Natural killer cell (primary cell): Measurements from ENCODE around the gene E2F7. TPM values are rescaled to one million over a fixed set of nuclear protein-coding genes. Genes with fewer than 3 reads are reported as not detected.

Experiments
- ATAC-seq, 3 donors: fragments of 150-1000 bp in 2 of 3; fragments of 200-7000 bp in 1 of 3; cut with Tn5 transposase; 1 replicate in 1 of 3; 2 replicates in 2 of 3; pipeline ENCODE4 v1.10.0; 2021; ENCODE audit warnings: mild to moderate bottlenecking in 2 of 3, moderate library complexity in 2 of 3
- DNase-seq, 2 donors: peaks; one replicate each; pipeline versions ENCODE4 v3.0.0 to v3.0.0-alpha.2; 2013 to 2021; ENCODE audit warnings: mixed read lengths in 1 of 2
- H3K27ac ChIP-seq: one replicate; pipeline ENCODE4 v1.5.1; 2013; ENCODE audit warnings: mild to moderate bottlenecking, low read length
- H3K27me3 ChIP-seq: one replicate; pipeline ENCODE4 v1.6.1; 2013; ENCODE audit warnings: low read length; ENCODE audit not compliant: control insufficient read depth, insufficient read depth
- H3K36me3 ChIP-seq: one replicate; pipeline ENCODE4 v1.6.1; 2013; ENCODE audit warnings: low read length; ENCODE audit not compliant: control insufficient read depth, insufficient read depth
- H3K4me1 ChIP-seq: one replicate; pipeline ENCODE4 v1.6.1; 2013; ENCODE audit warnings: low read length; ENCODE audit not compliant: control insufficient read depth, insufficient read depth
- H3K4me3 ChIP-seq: one replicate; pipeline ENCODE4 v1.5.1; 2013; ENCODE audit warnings: low read length
- H3K9me3 ChIP-seq: one replicate; pipeline ENCODE4 v1.6.1; 2013; ENCODE audit warnings: low read length; ENCODE audit not compliant: control insufficient read depth, insufficient read depth
- H3K27ac Mint-ChIP-seq, 2 donors: one replicate each; pipeline ENCODE4 v1.8.0; 2022; ENCODE audit warnings: mild to moderate bottlenecking in 2 of 2, mixed read lengths in 2 of 2, moderate library complexity in 1 of 2
- H3K27me3 Mint-ChIP-seq, 2 donors: one replicate each; pipeline ENCODE4 v1.8.0; 2022; ENCODE audit warnings: low read depth in 2 of 2, mixed read lengths in 2 of 2
- H3K36me3 Mint-ChIP-seq: one replicate; pipeline ENCODE4 v1.8.0; 2022; ENCODE audit warnings: mixed read lengths
- H3K4me1 Mint-ChIP-seq, 2 donors: one replicate each; pipeline ENCODE4 v1.8.0; 2022; ENCODE audit warnings: mixed read lengths in 2 of 2
- H3K4me3 Mint-ChIP-seq: one replicate; pipeline ENCODE4 v1.8.0; 2022; ENCODE audit warnings: mild to moderate bottlenecking, moderate library complexity, mixed read lengths
- H3K9me3 Mint-ChIP-seq, 2 donors: one replicate each; pipeline ENCODE4 v1.8.0; 2022; ENCODE audit warnings: mixed read lengths in 2 of 2
- WGBS: methylation state at CpG from one replicate; pipeline ENCODE4 v1.1.7; 2013; ENCODE audit warnings: missing lambda C conversion rate; ENCODE audit not compliant: insufficient coverage; 5-methylcytosine and 5-hydroxymethylcytosine counted together
- intact Hi-C: fragments of 100-400 bp; cut with micrococcal nuclease; formaldehyde crosslinking; loops from one replicate; pipeline ENCODE4 v1.14.2; 2022
- total RNA-seq, 4 donors: library from RNA; stranded (reverse); fragments of 120-200 nt in 1 of 4; gene quantifications; one replicate each; pipeline versions ENCODE4 v1.2.3 to v1.2.4, GENCODE V29; 2013 to 2022
- TF ChIP-seq, protein P1 (sequence below): fragments of 200-600 bp; IDR thresholded peaks from one replicate; pipeline ENCODE4 v1.8.0; 2022; ENCODE audit warnings: antibody characterized with exemption

Gene E2F7
- total RNA-seq, 3 donors from 2014 or later (not counting 1 experiment from before 2014, with no cell fraction given): 0.30 to 1.1 (median 0.59) TPM

DNA sequence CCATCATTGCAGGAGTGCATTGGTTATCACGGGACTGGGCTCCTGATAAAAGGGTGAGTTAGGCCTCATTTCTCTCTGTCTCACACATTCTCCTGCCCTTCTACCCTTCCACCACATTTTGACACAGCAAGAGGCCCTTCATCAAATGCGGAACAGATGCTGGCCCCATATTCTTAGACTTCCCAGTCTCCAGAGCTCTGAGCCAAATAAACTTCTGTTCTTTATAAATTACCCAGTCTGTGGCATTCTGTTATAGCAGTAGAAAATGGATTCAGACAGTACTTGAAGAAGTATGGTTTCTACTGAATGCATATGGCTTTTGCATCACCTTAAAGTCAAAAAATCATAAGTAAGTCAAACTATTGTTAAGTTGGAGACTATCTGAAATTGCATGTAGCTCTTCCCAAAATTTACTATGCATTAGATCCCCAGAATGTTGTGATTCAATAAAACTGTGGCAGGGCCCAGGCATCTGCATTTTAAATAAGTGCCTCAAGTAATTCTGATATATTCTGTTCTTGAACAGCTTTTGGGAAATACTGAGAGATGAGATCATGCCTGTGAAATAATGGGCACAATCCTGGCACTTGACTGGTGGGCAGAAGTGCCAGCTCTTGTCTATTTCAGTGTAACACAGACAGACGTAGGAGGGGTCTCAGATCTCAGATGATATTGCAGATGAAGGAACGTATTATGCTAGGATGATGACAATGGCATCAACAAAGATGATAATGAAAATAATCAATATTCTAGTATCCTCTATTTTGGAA lies 68.2 kb downstream of the E2F7 start:
- Histone ChIP-seq H3K9me3 (no peaks in the 10 kb centered on the region), H3K27me3 (no peaks in the 10 kb centered on the region), H3K27ac (no peak overlapping the region), H3K4me3 (no peak overlapping the region), H3K4me1 (no peaks in the 10 kb centered on the region), H3K36me3 (no peaks in the 10 kb centered on the region)
- DNase-seq (no peak), ATAC-seq (no peak)
- TF ChIP-seq, protein P1, sequence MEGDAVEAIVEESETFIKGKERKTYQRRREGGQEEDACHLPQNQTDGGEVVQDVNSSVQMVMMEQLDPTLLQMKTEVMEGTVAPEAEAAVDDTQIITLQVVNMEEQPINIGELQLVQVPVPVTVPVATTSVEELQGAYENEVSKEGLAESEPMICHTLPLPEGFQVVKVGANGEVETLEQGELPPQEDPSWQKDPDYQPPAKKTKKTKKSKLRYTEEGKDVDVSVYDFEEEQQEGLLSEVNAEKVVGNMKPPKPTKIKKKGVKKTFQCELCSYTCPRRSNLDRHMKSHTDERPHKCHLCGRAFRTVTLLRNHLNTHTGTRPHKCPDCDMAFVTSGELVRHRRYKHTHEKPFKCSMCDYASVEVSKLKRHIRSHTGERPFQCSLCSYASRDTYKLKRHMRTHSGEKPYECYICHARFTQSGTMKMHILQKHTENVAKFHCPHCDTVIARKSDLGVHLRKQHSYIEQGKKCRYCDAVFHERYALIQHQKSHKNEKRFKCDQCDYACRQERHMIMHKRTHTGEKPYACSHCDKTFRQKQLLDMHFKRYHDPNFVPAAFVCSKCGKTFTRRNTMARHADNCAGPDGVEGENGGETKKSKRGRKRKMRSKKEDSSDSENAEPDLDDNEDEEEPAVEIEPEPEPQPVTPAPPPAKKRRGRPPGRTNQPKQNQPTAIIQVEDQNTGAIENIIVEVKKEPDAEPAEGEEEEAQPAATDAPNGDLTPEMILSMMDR: no peak
- WGBS: 89% methylated on average over 3 of the region's 4 CpGs
- no peak overlapping the region for H3K27ac Mint-ChIP-seq
- H3K36me3 Mint-ChIP-seq: no peaks in the 10 kb centered on the region
- no peaks in the 10 kb centered on the region for H3K9me3 Mint-ChIP-seq
- peaks cover 0 to 3% of the 10 kb centered on the region in 2 donors for H3K27me3 Mint-ChIP-seq
- intact Hi-C loops: no loop called here
- H3K4me1 Mint-ChIP-seq: no peaks in the 10 kb centered on the region
- H3K4me3 Mint-ChIP-seq: no peak overlapping the region

DNA sequence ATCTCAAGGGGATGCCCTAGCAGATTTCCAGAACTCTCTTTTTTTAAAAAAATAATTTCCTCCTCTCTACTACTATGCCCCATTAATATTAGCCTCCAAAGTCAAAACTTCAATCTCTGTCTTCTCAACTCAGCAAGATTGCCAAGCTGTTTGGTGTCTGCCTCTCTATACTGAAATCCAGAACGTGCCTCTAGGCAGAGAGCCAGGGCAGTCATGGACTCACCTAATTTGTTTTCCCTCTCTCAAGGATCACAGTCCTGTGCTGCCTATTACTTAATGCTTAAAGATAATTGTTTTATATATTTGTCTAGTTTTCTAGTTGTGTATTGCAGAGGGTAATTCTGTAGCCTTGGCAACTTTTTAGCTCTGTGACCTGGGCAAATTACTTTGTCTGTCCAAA lies 74.7 kb downstream of the E2F7 start:
- no peaks in the 10 kb centered on the region for H3K27me3 ChIP-seq
- H3K27me3 Mint-ChIP-seq: peaks cover 0 to 3% of the 10 kb centered on the region in 2 donors
- no peak overlapping the region for H3K4me3 Mint-ChIP-seq
- H3K9me3 Mint-ChIP-seq: peaks cover 0 to 4% of the 10 kb centered on the region in 2 donors
- H3K4me1 ChIP-seq: no peaks in the 10 kb centered on the region
- no peak overlapping the region for H3K27ac Mint-ChIP-seq
- no peak overlapping the region for H3K4me3 ChIP-seq
- TF ChIP-seq, protein P1: no peak
- WGBS: 64% methylated on average over 1 of the region's 1 CpG
- intact Hi-C loops: no loop called here
- H3K9me3 ChIP-seq: no peaks in the 10 kb centered on the region
- DNase-seq: no peak
- H3K27ac ChIP-seq: no peak overlapping the region
- H3K36me3 Mint-ChIP-seq: no peaks in the 10 kb centered on the region
- H3K4me1 Mint-ChIP-seq: no peaks in the 10 kb centered on the region
- H3K36me3 ChIP-seq: no peaks in the 10 kb centered on the region
- no peak for ATAC-seq

DNA sequence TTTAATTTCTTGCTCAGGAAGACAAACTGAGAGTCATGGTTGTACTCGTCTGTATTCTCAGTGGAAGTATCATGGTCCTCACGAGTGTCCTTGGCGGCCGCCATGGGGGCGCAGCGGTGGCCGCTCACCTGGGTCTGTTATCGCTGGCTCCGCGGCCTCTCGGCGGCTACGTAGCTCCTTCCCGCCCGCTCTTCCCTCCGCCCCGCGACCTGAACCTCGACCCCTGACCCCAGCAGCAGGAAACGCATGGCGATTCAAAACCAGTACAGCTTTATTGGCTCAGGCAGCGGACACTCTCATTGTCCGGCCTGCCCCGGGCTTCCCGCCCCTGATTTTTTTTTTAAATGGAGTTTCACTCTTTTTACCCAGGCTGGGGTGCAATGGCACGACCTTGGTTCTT lies 80.8 kb downstream of the E2F7 start:
- peaks cover 0 to 2% of the 10 kb centered on the region in 2 donors for H3K27me3 Mint-ChIP-seq
- H3K27ac ChIP-seq: no peak overlapping the region
- H3K9me3 ChIP-seq: peaks cover 19% of the 10 kb centered on the region
- no peak overlapping the region for H3K27ac Mint-ChIP-seq
- no peaks in the 10 kb centered on the region for H3K4me1 Mint-ChIP-seq
- no peak overlapping the region for H3K4me3 Mint-ChIP-seq
- intact Hi-C loops: no loop called here
- WGBS: 96% methylated on average over 26 of the region's 26 CpGs
- no peaks in the 10 kb centered on the region for H3K27me3 ChIP-seq
- H3K4me1 ChIP-seq: no peaks in the 10 kb centered on the region
- TF ChIP-seq, protein P1: no peak
- no peak overlapping the region for H3K4me3 ChIP-seq
- ATAC-seq: no peak
- DNase-seq: no peak
- no peaks in the 10 kb centered on the region for H3K36me3 ChIP-seq
- no peaks in the 10 kb centered on the region for H3K36me3 Mint-ChIP-seq
- peaks cover 3 to 8% of the 10 kb centered on the region in 2 donors for H3K9me3 Mint-ChIP-seq

DNA sequence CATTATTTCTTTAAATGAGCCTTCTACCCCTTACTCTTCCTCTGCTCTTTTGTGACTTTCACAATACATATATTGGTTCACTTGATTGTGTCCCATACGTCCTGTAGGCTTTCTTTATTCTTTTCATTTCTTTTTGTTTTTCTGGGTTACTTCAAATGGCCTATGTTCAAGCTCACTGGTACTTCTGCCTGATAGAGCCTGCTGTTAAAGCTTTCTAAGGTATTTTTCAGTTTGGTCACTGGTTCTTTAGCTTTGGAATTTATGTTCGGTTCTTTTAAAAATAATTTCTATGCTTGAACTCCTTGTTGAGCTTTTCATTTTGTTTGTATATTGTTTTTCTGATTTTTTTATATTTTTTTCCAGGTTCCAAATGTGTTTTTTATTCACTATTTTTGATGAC lies 81.9 kb downstream of the E2F7 start:
- WGBS: 77% methylated on average over 2 of the region's 2 CpGs
- Mint-ChIP-seq H3K27ac (no peak overlapping the region), H3K9me3 (peaks cover 3 to 8% of the 10 kb centered on the region in 2 donors)

More for the DNA sequence above, 81.9 kb downstream of the E2F7 start:
- Histone ChIP-seq H3K27ac (no peak overlapping the region), H3K36me3 (no peaks in the 10 kb centered on the region), H3K27me3 (no peaks in the 10 kb centered on the region), H3K4me1 (no peaks in the 10 kb centered on the region), H3K9me3 (peaks cover 19% of the 10 kb centered on the region), H3K4me3 (no peak overlapping the region)
- DNase-seq (no peak), ATAC-seq (no peak)
- Mint-ChIP-seq H3K36me3 (no peaks in the 10 kb centered on the region), H3K27me3 (peaks cover 0 to 2% of the 10 kb centered on the region in 2 donors), H3K4me3 (no peak overlapping the region), H3K4me1 (no peaks in the 10 kb centered on the region)
- intact Hi-C loops: no loop called here
- TF ChIP-seq, protein P1: no peak
